Panc1 (cell line): ENCODE results near the gene RPL3. TPM values are rescaled to one million over a fixed set of nuclear protein-coding genes. Genes with fewer than 3 reads are reported as not detected.

Source experiments
- ATAC-seq: fragments of 200-7000 bp; cut with Tn5 transposase; 2 replicates; pipeline ENCODE4 v1.9.1; 2020; ENCODE audit warnings: mild to moderate bottlenecking, moderate library complexity
- Bru-seq: library from RNA; stranded (reverse); fragments of 400-500 nt; gene quantifications from one replicate; lab custom pipeline; 2021; lab: Mats Ljungman, UMichigan
- BruChase-seq, 2 experiments: library from RNA; stranded (reverse); fragments of 400-500 nt; gene quantifications; one replicate each; lab custom pipeline; 2021; lab: Mats Ljungman, UMichigan
- BruUV-seq: library from RNA; stranded (reverse); fragments of 400-500 nt; replicated peaks from 2 replicates; lab custom pipeline; 2021; lab: Mats Ljungman, UMichigan
- CTCF ChIA-PET: fragments of 300-600 bp; sonication (Branson Sonifier 250); formaldehyde crosslinking; loops from one replicate; lab custom pipeline; 2022; ENCODE audit warnings: antibody characterized with exemption; lab: Charles Lee
- POLR2A ChIA-PET: fragments of 300-600 bp; sonication (Branson Sonifier 250); formaldehyde crosslinking; loops from one replicate; lab custom pipeline; 2022; ENCODE audit warnings: antibody characterized with exemption; lab: Charles Lee
- DNase-seq: peaks from one replicate; pipeline ENCODE4 v3.0.0-alpha.2; 2010; ENCODE audit warnings: low read depth, low spot score
- H3K27ac ChIP-seq: 2 replicates; pipeline ENCODE4 v1.5.1; 2011; ENCODE audit warnings: mild to moderate bottlenecking, low read length, inconsistent platforms
- H3K27me3 ChIP-seq: fragments of 200-500 bp; sonication (Bioruptor generic); 2 replicates; pipeline ENCODE4 v1.6.0; 2014; ENCODE audit warnings: low read length, inconsistent platforms; ENCODE audit not compliant: control insufficient read depth, insufficient read depth
- H3K36me3 ChIP-seq: fragments of 200-500 bp; sonication (Bioruptor generic); 2 replicates; pipeline ENCODE4 v1.5.1; 2014; ENCODE audit warnings: inconsistent platforms, mild to moderate bottlenecking, low read length, moderate library complexity; ENCODE audit not compliant: control insufficient read depth, insufficient read depth
- H3K4me1 ChIP-seq: 2 replicates; pipeline ENCODE4 v1.5.1; 2011; ENCODE audit warnings: inconsistent platforms, mild to moderate bottlenecking, low read length, moderate library complexity; ENCODE audit not compliant: control insufficient read depth, insufficient read depth
- H3K4me3 ChIP-seq, 2 experiments: 2 replicates each; pipeline ENCODE4 v1.5.1; 2011 to 2012; ENCODE audit warnings: low read depth in 2 of 2, low read length in 2 of 2, mild to moderate bottlenecking in 2 of 2, inconsistent platforms in 1 of 2, moderate library complexity in 1 of 2
- H3K9me3 ChIP-seq: fragments of 200-500 bp; sonication (Bioruptor generic); 2 replicates; pipeline ENCODE4 v1.5.1; 2014; ENCODE audit warnings: low read depth, mild to moderate bottlenecking, inconsistent platforms, low read length, moderate library complexity; ENCODE audit not compliant: control insufficient read depth, insufficient read depth
- CTCF ChIP-seq: fragments of 450-650 bp; IDR thresholded peaks from 2 replicates; pipeline ENCODE4 v1.5.1; 2017; ENCODE audit warnings: mild to moderate bottlenecking
- POLR2AphosphoS5 ChIP-seq: IDR thresholded peaks from 2 replicates; pipeline ENCODE4 v1.6.1; 2012; ENCODE audit warnings: mild to moderate bottlenecking, low read depth, low read length, moderate library complexity
- REST ChIP-seq, 2 experiments: IDR thresholded peaks; 2 replicates each; pipeline ENCODE4 v1.6.1; 2011 to 2012; ENCODE audit warnings: low read depth in 2 of 2, control low read depth in 1 of 2, low read length in 1 of 2, mild to moderate bottlenecking in 1 of 2, moderate library complexity in 1 of 2; ENCODE audit not compliant: insufficient read depth in 1 of 2
- SIN3A ChIP-seq: IDR thresholded peaks from 2 replicates; pipeline ENCODE4 v1.6.1; 2012; ENCODE audit warnings: low read depth, mild to moderate bottlenecking, low read length, moderate library complexity, borderline replicate concordance; ENCODE audit not compliant: insufficient read depth
- TCF7L2 ChIP-seq: IDR thresholded peaks from 2 replicates; pipeline ENCODE4 v1.6.1; 2011; ENCODE audit warnings: mild to moderate bottlenecking, low read depth, low read length, inconsistent platforms
- in situ Hi-C: cut with HindIII; loops from 2 replicates; pipeline ENCODE4 v1.10.0; 2016; ENCODE audit warnings: low sequenced_read_pairs, low pct_unique_long_range_greater_than_20kb
- intact Hi-C: fragments of 100-400 bp; cut with micrococcal nuclease; formaldehyde crosslinking; loops from one replicate; pipeline ENCODE4 v1.10.0; 2022; ENCODE audit not compliant: unreplicated experiment
- long read RNA-seq: library from polyadenylated mRNA; unstranded; transcript quantifications from one replicate; pipeline ENCODE4 v2.0.0, GENCODE V29; 2021; ENCODE audit not compliant: unreplicated experiment
- polyA plus RNA-seq: library from polyadenylated mRNA; unstranded; fragments of >200 nt; gene quantifications from one replicate; pipeline ENCODE4 v1.2.1, GENCODE V29; 2012; ENCODE audit warnings: missing spikeins; ENCODE audit not compliant: insufficient read length
- total RNA-seq: library from RNA; stranded (reverse); gene quantifications from one replicate; pipeline ENCODE4 v1.2.1, GENCODE V29; 2021; ENCODE audit not compliant: unreplicated experiment

Gene RPL3
- total RNA-seq, result 885 TPM
- 1,559 TPM for polyA plus RNA-seq
- percentile 99 among the genes with signal in this experiment for Bru-seq, nascent RNA
- BruChase-seq, experiment 1, labeled RNA remaining after a 2-hour chase, result percentile 97 among the genes with signal in this experiment
- BruChase-seq, experiment 2, labeled RNA remaining after a 6-hour chase, result percentile 98 among the genes with signal in this experiment
- long read RNA-seq, transcript RPL3-210 (2 exons, 616 nt), result minor isoform, 15 of 1,738 reads
- long read RNA-seq, transcript RPL3-201 (10 exons, 1,442 nt), result major isoform, 1,591 of 1,738 reads
- long read RNA-seq, transcript RPL3-202 (9 exons, 1,289 nt), result minor isoform, 55 of 1,738 reads
- long read RNA-seq, partial matches to known transcripts, result 31 of 1,738 reads
- long read RNA-seq, other reads (novel, unspliced or antisense), result 46 of 1,738 reads

GRCh38 chr22:39319284-39320022 lies at the start of gene RPL3:
Gene RPL3 (minus strand): TSS chr22:39319623. CDS start chr22:39319597, 26 bp downstream.
- Histone ChIP-seq H3K27ac (peak within 1 kb of the TSS; percentile 98), H3K4me1 (peaks cover 14% of the 10 kb centered on the region), H3K4me3 (peak within 1 kb of the TSS; percentile 91 to 96), H3K27me3 (no peaks in the 10 kb centered on the region), H3K9me3 (no peaks in the 10 kb centered on the region), H3K36me3 (peaks cover 20% of the 10 kb centered on the region)
- ATAC-seq (peak; percentile 89), DNase-seq (peak; percentile 89)
- ChIA-PET POLR2A (interaction anchor here (0.7 to 1.7 kb wide), 4 partner anchors 13 to 204 kb away, joined by 3 to 6 read pairs (median 3); no protein-coding TSS in a partner anchor), CTCF (interaction anchor here (0.5 to 0.7 kb wide), 3 partner anchors 8 to 34 kb away, joined by 3 to 7 read pairs (median 4); no protein-coding TSS in a partner anchor)
- in situ Hi-C loops (no loop called here), intact Hi-C loops (no loop called here)
- no TSS peak for BruUV-seq
- peak in 1 of 2 experiments; percentile 29; a peak in 1 of 4 replicates for TF ChIP-seq REST (IDR thresholded peaks at IDR 0.05; ENCODE audit: insufficient read depth in 1 of 2, low read depth in 2 of 2, low read length in 1 of 2)
- peak; percentile 98 for TF ChIP-seq POLR2AphosphoS5
- 0 out of 2 replicates have a peak, but pooled peaks have one; percentile 66 for TF ChIP-seq SIN3A
- TF ChIP-seq TCF7L2, result no peak
- TF ChIP-seq CTCF, result no peak

DNA sequence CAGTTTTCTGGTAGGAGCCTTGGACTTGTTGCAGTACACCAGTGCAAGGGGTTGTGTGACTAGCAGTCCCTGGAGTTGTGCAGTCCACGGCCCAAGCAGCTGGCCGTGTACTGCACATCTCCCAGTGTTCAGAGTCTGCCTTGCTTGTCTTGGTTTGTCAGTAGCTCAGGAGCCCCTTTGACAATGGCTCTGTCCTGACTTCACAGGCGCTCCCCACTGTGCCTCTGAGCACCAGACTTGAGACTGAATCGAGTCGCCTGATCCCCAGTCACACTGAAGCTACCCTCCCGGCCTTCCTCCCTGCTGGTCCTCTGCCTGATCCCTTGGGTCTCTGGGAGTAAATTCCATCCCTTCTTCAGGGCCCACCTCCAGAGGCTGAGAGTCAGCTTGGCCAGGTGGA lies 49.8 kb upstream of the RPL3 start:
- CTCF ChIA-PET, result no interaction called here
- DNase-seq, result no peak

More for the DNA sequence above, 49.8 kb upstream of the RPL3 start:
- no TSS peak for BruUV-seq
- no peaks in the 10 kb centered on the region for H3K36me3 ChIP-seq
- H3K4me1 ChIP-seq, result peaks cover 9% of the 10 kb centered on the region
- no peak for ATAC-seq
- in situ Hi-C loops (no loop called here), intact Hi-C loops (no loop called here)
- TF ChIP-seq CTCF (no peak), SIN3A (no peak), REST (IDR thresholded peaks at IDR 0.05; ENCODE audit: insufficient read depth in 1 of 2, low read depth in 2 of 2, low read length in 1 of 2) (no peak), TCF7L2 (no peak), POLR2AphosphoS5 (no peak)
- H3K27ac ChIP-seq, result no peak overlapping the region
- H3K4me3 ChIP-seq, result no peak overlapping the region
- peaks cover 4% of the 10 kb centered on the region; the same call in 1 of the 2 replicates for H3K9me3 ChIP-seq
- POLR2A ChIA-PET, result no interaction called here
- H3K27me3 ChIP-seq, result no peaks in the 10 kb centered on the region
